ENCODE data around the gene FAM124A.

FAM124A gene

DNA sequence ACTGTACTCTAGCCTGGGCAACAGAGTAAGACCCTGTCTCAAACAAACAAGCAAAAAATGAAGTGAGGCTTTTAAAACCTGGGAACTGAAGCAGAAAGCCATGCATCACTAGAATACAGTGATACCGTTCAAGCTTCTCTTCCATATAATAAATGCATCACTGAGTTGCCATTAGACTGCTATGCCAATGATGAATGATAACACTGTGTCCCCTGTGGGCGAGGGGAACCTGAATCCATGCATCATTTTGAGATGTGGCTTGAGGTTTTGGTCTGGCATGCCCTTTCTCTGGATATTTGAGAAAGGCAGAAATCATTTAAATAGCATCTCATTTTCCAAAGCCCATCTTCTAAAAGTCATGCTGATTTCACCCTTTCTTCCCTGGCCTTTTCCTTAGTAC, 1.5 kb upstream of the FAM124A start:
- in situ Hi-C loops (cut with HindIII; ENCODE audit: low sequenced_read_pairs) = no loop called here

DNA sequence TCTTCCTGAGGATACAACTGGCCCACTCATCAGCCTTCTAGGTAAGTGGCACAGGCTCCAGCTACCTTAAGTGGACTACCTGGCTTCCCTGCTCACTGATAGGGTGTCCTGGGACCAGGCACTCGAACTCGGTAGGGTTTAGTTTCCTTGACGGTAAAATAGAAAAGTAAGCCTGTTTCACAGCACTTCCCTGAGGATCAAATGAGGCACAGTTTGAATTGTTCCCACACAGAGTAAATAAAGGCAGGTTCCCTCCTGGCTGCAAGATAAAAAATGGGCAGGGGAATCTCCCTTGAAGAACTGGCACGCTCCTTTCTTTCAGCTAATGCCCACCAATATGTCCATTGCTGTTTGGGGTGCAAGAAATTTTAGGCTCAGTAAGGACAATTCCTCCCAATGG, 1.1 kb upstream of the FAM124A start:
- in situ Hi-C loops (cut with HindIII; ENCODE audit: low sequenced_read_pairs) = no loop called here

DNA sequence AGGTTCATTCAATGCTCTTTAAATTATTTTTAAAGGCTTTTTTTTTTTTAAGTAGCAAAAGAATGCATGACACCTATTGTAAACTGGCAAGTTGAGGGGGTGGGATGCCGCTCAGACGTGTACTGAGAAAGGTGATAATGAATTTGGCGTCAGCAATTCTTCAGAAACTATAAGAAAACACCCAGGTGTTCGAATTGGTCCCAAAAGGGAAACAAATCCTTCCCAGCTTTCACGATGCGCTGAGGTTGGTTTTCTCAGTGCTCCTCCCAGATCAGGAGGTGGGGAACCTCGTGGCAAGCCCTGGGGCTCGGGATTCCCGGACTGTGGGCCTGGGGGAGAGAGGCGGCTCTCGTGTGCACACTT, 543 bp upstream of the FAM124A start:
- in situ Hi-C loops (cut with HindIII; ENCODE audit: low sequenced_read_pairs) = no loop called here

DNA sequence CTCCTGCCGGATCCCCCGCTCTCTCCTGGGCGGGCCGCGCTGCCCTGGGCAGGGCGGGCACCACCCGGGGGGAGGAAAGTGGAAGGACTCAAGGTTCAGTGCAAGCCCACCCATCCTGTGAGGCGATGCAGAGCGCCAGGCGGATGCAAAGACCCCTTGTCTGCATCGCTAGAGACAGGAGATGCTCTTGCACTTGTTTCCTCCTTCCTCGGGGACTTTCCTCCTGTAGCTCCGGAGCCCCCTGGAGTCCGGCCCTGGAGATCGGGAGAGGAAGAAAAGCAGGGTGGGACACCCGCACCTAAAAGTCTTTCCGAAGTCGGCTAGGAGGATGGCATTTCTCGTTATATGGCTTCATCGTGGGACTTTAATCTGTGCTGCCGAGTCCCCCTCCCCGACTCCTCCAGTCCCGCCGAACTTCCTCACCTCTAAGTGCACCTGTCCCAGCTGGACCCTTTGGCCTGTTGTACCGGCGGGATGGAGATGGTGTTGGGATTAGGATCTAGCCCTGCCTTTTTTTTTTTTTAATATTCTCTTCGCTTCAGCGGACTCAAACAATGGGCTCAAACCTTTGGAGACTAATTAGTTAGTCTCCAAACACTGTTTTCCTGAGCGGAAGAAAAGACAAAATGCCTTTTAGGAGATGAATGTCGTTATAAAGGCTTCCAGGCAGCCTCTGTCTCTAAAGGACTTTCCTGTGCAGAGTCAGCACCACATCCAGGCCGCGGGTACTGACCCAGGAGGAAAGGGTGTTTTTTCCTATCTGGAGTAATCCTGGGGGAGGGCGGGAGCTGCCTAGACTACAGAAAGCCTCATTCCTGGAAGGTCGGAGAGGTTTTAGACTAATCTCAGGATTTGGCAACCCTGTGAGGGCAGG, 725 bp downstream of the FAM124A start:
- in situ Hi-C loops (cut with HindIII; ENCODE audit: low sequenced_read_pairs) = no loop called here

DNA sequence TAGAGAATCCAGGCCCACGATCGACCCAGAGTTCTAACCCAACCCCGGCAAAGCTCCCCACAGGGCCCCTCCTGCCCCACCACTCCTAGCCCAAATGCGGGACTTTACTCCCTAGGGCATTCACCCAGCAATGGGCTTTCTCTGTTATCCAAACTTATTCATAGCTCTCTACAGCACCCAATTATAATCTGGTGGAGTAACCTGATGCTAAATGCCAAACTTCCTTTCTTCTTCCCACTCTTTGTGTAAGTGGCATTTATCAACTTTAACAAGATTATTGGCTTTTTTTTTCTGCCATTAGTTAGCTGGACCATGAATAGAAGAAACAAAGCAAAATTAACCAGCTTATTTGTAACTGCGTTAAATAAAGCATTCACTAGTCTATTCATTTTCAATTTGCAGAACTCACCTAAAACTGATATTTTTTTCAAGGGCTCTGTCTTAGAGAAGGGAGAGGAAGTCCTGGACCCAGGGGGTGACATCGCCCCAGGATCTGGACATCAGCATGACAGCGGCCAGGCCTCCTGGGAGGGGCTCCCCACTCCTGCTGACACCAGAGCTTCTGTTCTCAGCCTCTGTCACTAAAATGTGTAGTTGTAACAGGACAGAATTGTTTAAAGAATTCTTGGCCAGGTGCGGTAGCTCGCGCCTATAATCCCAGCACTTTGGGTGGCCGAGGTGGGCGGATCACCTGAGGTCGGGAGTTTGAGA, 1.5 kb downstream of the FAM124A start:
- in situ Hi-C loops (cut with HindIII; ENCODE audit: low sequenced_read_pairs) = no loop called here

DNA sequence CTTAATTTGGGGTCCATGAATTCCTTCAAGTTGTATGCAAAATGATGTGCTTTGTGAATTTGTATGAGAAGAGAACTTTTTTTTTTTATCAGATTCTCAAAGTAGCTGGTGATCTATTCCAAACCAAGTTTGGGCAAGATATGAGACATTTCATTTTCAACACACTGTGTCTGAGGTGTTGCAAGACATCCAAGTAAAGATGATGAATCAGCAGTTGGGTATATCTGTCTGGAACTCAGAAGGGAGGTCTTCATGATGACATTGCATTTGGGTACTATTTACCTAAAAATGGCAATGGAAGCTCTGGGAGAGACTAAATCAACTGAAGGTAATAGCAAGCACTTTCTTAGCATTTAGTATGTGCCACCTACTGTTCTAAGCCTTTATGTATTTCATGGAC, 2.8 kb downstream of the FAM124A start:
- in situ Hi-C loops (cut with HindIII; ENCODE audit: low sequenced_read_pairs) = no loop called here

DNA sequence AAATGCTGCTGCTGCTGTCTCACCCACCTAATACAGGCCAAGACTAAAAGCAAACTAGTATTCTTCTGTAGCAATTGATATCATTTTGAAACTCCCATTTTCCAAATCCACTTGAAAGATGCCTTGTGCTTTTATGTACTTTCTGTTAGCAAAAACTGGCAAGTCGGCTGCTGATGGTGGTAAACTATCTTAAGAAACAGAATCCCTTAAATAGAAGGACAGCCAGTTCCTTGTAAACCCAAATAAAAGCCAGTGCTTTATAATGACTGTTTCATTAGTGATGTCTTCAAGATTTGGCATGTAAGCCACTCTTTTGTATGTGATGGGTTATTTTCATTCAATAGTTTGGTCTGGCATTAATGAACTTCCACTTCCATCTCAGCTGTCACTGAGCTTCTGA, 5.2 kb downstream of the FAM124A start:
- in situ Hi-C loops (cut with HindIII; ENCODE audit: low sequenced_read_pairs) = no loop called here

DNA sequence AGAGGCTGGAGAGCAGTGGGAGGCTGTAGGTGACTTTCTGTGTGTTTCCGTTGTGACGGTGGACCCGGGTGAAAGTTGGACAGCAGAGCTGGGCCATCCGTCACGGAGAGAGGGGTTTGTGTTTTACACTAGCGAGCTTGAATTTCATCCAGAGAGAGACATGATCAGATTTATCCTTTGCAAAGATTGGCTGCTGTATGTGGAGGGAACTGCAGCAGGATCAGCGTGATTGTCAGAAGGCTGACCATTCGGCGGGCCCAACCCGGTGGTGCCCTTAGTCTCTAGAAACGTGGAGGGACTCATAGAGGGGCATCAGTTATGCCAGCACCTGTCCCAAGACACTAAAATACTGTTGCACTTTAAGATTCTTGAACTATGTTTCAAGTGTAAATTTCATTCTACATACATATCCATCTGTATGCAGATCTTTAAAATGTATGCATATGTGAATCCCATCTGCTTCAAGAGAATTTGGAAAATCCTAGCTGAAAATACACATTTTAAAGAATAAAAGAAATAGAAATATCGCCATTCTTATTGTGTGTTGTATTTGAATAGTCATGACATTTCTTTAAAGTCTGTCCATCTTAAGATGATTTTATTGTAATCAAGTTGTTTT, 7.0 kb downstream of the FAM124A start:
- in situ Hi-C loops (cut with HindIII; ENCODE audit: low sequenced_read_pairs) = no loop called here

DNA sequence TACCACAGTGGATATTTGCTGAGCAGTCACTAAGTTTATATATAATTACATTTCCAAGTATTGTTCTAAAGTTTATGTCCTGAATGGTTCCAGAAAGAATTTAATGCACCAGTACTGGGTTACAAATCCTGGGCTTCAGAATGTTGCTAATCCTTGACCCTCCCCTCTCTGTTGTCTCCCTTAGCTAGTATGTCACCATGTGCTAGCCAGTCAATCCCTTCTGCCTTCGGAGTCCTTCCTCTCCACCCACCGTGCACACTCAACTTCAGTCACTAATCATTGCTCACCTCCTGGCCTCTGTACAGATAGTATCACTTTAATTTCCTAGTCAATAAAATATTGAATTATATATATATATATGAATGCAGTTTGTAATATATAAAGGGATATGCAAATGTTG, 7.5 kb downstream of the FAM124A start:
- in situ Hi-C loops (cut with HindIII; ENCODE audit: low sequenced_read_pairs) = no loop called here

DNA sequence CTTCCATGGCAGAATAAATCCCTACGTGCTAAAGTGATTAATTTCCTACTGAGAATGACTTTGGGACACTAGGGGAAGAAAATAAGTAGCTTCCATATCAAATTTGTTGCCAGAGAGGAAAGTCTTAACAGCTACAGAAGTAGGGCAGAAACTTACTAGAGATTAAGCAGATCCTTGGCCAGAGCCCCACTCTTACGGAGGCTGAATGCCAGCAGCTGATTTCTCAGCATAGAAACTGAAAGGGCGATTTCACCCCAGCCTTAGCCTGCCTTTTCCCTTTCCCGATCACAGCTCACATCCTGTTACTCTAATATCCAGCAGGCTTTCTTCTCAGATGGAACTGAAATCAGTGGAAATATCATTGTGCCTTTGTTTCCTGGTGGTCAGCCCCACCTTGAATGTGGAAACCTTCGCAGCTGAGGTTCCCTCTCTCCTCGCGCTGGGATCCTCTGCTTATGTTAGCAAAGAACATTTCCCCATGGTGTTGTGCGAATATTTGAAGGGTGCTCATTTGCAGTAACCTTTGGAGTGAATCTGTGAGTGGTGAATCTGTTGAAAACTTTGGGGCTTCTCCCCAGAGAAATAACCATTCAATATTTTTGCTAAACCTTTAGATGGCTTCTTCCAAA, 8.4 kb downstream of the FAM124A start:
- in situ Hi-C loops (cut with HindIII; ENCODE audit: low sequenced_read_pairs) = no loop called here

DNA sequence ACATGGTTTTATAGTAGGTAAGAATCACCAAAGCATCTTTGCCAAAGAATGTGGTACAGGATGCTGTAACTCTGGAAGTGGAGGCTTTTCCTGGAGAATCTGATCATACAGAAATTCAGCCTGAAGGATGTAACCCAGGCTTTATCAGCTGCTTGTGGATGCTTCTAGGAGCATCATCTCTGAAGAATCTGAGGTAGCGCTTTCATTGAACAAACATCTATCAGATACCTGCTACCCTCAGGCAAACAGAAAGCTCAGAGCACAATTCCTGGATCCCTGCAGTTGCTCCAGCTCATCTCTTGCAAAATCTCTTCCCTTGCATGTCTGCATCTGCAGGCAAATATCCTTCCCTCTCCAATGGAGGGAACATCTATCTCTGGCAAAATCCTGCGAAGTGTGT, 9.3 kb downstream of the FAM124A start:
- in situ Hi-C loops (cut with HindIII; ENCODE audit: low sequenced_read_pairs) = no loop called here

DNA sequence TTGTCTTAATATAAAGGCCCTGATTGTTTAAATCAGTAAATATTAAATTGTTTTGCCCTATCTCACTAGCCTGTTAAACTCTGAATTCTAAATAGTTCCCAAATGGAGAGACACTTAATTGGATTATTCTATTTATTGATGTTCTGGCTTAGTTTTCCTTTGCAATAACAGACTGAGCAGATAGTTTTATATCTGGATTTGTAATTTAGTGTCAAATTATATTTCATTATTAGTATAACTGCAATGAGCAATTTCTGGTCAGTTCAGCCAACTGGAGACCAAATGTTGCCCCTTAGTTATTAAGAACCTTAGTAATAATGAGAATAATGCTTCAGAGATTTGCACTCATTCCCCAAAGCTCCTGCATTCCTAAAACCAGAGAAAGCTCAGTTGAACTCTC, 10.1 kb downstream of the FAM124A start:
- in situ Hi-C loops (cut with HindIII; ENCODE audit: low sequenced_read_pairs) = no loop called here

DNA sequence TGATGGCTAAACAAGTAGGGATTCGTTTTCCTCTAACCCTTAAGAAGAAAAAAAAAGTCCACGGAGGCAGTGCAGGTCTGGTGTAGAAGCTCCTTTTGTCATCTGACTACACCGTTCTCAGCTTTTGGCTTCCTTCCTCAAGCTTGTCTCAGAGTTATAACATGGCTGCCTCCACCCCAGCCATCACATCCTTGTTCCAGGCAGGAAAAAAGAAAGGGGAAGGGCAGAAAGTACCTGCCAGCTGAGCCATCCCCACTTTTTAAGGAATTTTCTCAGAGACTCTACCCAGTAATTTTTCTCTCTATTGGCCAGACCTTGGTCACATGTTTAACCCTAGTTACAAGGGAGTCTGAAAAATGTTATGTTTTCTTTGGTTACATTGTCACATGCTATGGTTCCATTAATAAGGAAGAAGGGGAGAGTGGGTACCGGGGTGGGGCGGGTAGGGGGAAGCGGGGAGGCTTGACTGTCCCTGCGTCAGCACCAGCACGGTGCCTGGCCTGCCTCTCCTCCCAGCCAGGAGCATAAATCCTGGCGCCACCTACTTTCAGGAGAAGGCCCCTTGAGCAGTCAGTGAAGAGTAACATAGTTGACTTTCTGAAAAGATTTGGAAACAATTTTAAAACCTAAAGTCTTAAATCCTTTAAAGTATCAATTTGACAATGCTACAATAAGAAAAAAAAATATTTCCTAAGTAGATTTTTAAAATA, 11.1 kb downstream of the FAM124A start:
- in situ Hi-C loops (cut with HindIII; ENCODE audit: low sequenced_read_pairs) = no loop called here

DNA sequence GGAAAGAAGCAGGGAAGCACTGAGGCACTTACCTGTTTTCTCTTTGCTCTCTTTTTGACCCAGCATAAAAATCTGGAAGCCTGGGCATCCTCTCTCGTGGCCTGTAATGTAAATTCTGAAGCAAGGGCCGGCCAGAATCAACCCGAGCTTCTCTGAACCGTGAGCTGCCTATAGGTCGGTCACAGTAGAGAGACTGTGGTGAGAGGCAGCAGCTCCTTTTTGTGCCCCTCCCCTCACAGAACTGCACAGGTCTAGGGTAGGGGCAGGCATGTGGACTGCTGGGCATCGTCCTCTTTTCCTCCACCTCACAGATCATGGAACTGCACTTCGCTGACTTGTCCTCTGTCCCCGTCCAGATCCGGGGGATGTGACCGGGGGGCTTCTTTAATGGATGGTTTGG, 12.5 kb downstream of the FAM124A start:
- in situ Hi-C loops (cut with HindIII; ENCODE audit: low sequenced_read_pairs) = no loop called here

DNA sequence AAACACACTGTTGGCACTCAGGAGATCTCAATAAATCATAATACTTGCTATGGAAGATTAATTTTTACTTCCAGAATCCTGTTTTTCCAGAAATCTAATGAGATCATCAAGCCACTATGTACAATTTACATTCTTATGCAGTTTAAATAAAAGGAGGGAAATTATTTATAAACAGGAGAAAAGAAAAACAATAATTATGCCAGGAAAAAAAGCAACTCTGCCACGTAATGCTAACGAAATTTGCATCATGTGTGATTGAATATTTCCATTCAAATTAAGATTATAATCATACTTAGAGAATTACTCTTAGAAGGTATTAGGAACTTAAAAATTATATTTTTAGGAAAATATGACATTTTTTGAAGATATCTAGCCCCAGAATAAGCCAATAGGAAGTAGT, 13.0 kb downstream of the FAM124A start:
- in situ Hi-C loops (cut with HindIII; ENCODE audit: low sequenced_read_pairs) = no loop called here

DNA sequence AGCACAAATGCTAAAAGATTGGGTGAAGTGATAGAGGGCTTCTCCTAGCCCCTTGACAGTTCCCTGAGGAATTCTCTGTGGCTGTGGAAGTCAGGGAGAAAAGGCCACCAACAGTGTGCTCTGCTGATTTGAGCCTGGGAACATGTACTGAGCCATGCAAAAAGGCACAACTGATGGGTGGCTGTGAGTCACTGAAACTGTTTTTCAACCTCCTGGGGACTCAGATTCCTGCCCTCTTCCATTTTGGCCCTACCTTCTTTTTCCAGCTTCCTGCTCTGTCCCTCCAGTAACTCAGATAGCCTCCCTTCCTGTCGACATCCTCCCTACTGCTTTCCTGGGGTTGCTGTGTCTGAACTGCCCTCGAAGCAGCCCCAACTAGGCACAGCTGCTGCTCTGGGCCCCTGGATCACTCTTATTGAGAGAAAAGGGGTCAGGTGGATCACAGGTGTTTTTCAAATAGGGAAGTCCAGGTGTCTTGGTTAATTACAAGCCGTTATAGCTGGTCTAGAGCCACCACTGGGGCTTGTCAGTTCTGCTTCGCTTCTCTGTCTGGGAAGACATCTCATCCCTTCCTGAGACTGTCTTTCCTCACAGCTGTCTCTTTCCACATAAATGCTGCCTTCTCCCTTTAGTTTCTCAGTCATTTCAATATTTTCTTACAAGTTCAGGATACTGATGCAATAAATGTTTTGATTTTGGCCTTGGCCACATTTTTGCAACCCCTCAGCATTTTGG, 13.7 kb downstream of the FAM124A start:
- in situ Hi-C loops (cut with HindIII; ENCODE audit: low sequenced_read_pairs) = no loop called here

DNA sequence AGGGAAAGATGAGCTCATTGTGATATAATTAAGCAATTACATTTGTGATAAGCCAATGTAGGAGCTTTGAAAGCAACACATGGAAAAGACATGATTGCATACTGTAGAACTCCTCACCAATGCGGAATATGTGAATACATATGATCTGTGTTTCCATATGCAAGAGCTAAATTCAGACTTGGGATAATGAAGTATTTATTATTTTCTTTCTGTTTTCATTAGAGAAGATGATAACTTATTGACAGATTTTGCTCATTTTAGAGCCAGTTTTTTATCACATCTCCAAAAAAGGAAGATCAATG, 14.2 kb downstream of the FAM124A start:
- in situ Hi-C loops (cut with HindIII; ENCODE audit: low sequenced_read_pairs) = no loop called here

DNA sequence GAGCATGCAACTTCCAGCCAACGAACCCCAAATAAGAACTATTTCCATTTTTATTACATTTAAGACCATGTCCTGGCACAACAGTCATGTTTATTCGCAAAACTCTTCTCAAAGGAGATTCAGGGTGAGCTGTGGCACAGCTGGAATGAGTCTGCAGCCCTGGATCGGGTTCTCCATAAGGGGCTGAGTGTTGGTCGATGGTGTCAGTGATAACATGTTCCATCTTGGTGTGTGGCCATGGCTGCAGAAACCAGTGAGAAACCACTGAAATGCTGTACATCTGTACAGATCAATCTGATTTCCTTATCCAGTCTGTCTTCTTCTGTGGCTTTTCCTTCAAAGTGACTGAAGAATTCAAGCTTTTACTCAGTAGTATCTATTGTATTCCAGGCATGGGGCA, 15.2 kb downstream of the FAM124A start:
- in situ Hi-C loops (cut with HindIII; ENCODE audit: low sequenced_read_pairs) = no loop called here

DNA sequence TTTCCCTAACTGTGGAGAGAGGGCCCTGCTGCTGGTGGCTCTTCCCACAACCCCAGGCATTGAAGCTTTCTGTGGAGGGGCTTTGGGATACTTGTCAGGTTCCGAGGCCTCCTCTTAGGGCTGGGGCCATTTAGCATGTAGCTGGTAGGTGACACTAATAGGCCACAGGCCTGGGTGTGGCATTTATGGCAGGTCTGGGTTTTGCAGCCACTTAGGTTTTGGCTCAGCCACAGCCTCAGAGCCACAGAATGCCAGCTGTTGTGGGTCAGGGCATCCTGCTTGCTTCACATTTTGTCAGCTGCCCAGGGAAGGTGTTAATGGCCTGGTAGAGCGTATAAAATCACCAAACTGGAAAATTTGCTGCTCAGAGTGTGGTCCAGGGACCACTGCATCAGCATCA, 15.7 kb downstream of the FAM124A start:
- in situ Hi-C loops (cut with HindIII; ENCODE audit: low sequenced_read_pairs) = no loop called here

DNA sequence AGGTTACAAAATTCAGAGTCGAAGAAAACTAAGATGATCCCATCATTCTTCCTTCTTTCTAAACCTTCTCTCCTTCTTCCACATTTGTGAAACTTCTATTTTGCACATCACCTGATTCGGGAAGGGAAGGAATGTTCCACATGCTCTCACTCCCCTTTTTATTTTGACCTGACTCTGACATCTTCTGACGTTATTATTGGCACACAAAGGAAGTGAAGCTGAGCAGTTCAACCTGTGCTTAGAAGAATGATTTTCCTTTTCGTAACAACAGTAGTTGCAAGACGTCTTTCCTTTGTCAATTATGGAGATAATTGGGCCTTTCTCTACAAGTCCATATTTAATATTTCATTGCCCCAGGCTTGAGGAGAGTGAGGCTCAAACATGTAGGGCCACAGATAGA, 18.0 kb downstream of the FAM124A start:
- in situ Hi-C loops (cut with HindIII; ENCODE audit: low sequenced_read_pairs) = no loop called here

DNA sequence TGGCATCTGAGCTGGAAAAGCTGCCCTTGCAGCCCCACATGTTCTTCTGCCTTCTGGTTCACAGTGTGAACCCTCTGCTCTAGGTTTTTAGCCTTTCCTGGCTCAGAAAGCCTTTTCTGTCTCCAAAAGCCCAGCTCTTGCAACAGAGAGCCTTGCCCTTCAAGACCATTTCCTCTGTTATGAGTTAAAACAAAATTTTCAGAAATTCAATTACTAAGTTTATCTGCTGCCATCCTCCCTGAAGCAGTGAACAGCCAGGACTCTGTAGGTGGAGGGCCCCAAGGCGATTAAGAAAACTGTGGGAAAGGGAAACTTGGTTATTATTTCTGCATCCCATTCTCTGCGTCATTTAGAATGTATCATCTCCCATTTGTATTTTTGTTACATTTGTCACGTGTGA, 18.8 kb downstream of the FAM124A start:
- in situ Hi-C loops (cut with HindIII; ENCODE audit: low sequenced_read_pairs) = no loop called here

Measured in endothelial cell of hepatic sinusoid (primary cell).